T-cell (primary cell): ENCODE data around the gene SPANXB1. TPM values are rescaled to one million over a fixed set of nuclear protein-coding genes. Genes with fewer than 3 reads are reported as not detected.
"Not testable (repeated sequence)": the region's sequence is repeated elsewhere in the genome, so short reads cannot be mapped to it uniquely, and the experiment has no call there.

ENCODE experiments used
- ATAC-seq, 4 experiments: fragments of 200-7000 bp in 3 of 4; fragments of 150-1000 bp in 1 of 4; cut with Tn5 transposase; replicated peaks in 1 of 4; 1 replicate in 3 of 4; 2 replicates in 1 of 4; pipeline ENCODE4 v1.10.0; 2021; ENCODE audit warnings: moderate library complexity in 3 of 4, mild to moderate bottlenecking in 2 of 4, moderate number of reproducible peaks in 1 of 4
- CTCF ChIA-PET, 2 donors: fragments of 300-600 bp; sonication (Branson Sonifier 250); formaldehyde crosslinking; loops; one replicate each; lab custom pipeline; 2022; ENCODE audit warnings: antibody characterized with exemption in 2 of 2; lab: Charles Lee
- POLR2A ChIA-PET, 2 donors: fragments of 300-600 bp; sonication (Branson Sonifier 250); formaldehyde crosslinking; loops; one replicate each; lab custom pipeline; 2022; ENCODE audit warnings: antibody characterized with exemption in 2 of 2; lab: Charles Lee
- DNase-seq, 35 experiments: peaks; one replicate each; pipeline versions ENCODE4 v3.0.0 to v3.0.0-alpha.2; 2013 to 2023
- H3K27ac ChIP-seq: one replicate; pipeline ENCODE4 v1.5.1; 2013; ENCODE audit warnings: low read length
- H3K27me3 ChIP-seq, 2 experiments: replicated peaks in 1 of 2; 1 replicate in 1 of 2; 2 replicates in 1 of 2; pipeline versions ENCODE4 v1.6.1 to v1.7.0; 2013; ENCODE audit warnings: low read length in 1 of 2, mixed read lengths in 1 of 2; ENCODE audit not compliant: control insufficient read depth in 2 of 2, insufficient read depth in 2 of 2; ENCODE audit errors: extremely low read depth in 1 of 2
- H3K36me3 ChIP-seq, 2 donors: 1 replicate in 1 of 2; 2 replicates in 1 of 2; pipeline versions ENCODE4 v1.6.1 to v1.7.0; 2013; ENCODE audit warnings: low read length in 1 of 2; ENCODE audit not compliant: control insufficient read depth in 2 of 2, insufficient read depth in 1 of 2; ENCODE audit errors: extremely low read depth in 1 of 2
- H3K4me1 ChIP-seq, 2 experiments: 1 replicate in 1 of 2; 2 replicates in 1 of 2; pipeline versions ENCODE4 v1.6.1 to v1.7.0; 2013; ENCODE audit warnings: low read length in 2 of 2, mixed read lengths in 1 of 2; ENCODE audit not compliant: insufficient read depth in 2 of 2, control insufficient read depth in 1 of 2; ENCODE audit errors: extremely low read depth in 1 of 2
- H3K4me3 ChIP-seq, 2 donors: 1 replicate in 1 of 2; 2 replicates in 1 of 2; pipeline versions ENCODE4 v1.5.1 to v1.7.0; 2013; ENCODE audit warnings: mild to moderate bottlenecking in 2 of 2, low read length in 1 of 2, moderate library complexity in 1 of 2; ENCODE audit not compliant: control insufficient read depth in 1 of 2; ENCODE audit errors: extremely low read depth in 1 of 2
- H3K9me3 ChIP-seq: 2 replicates; pipeline ENCODE4 v1.7.0; 2013
- H3K27ac Mint-ChIP-seq, 2 donors: one replicate each; pipeline ENCODE4 v1.8.0; 2020 to 2021; ENCODE audit warnings: mild to moderate bottlenecking in 2 of 2, mixed read lengths in 2 of 2
- H3K27me3 Mint-ChIP-seq, 2 donors: one replicate each; pipeline ENCODE4 v1.8.0; 2021 to 2022; ENCODE audit warnings: mixed read lengths in 2 of 2
- H3K36me3 Mint-ChIP-seq: one replicate; pipeline ENCODE4 v1.8.0; 2021; ENCODE audit warnings: mixed read lengths
- H3K4me1 Mint-ChIP-seq, 3 donors: one replicate each; pipeline ENCODE4 v1.8.0; 2020 to 2022; ENCODE audit warnings: mixed read lengths in 3 of 3, mild to moderate bottlenecking in 1 of 3
- H3K4me3 Mint-ChIP-seq, 3 donors: one replicate each; pipeline ENCODE4 v1.8.0; 2020 to 2022; ENCODE audit warnings: mild to moderate bottlenecking in 3 of 3, mixed read lengths in 3 of 3, moderate library complexity in 3 of 3
- H3K9me3 Mint-ChIP-seq, 3 donors: one replicate each; pipeline ENCODE4 v1.8.0; 2020 to 2022; ENCODE audit warnings: mixed read lengths in 3 of 3
- WGBS: methylation state at CpG from one replicate; pipeline ENCODE4 v1.1.5; 2013; ENCODE audit warnings: missing lambda C conversion rate; ENCODE audit not compliant: insufficient coverage; 5-methylcytosine and 5-hydroxymethylcytosine counted together
- total RNA-seq, 35 experiments: library from RNA in 6 of 35; stranded (reverse) in 6 of 35; fragments of 120-200 nt in 1 of 35; gene quantifications; one replicate each; pipeline versions ENCODE4 v1.2.1 to v1.2.4 and lab custom pipeline; 2013 to 2026

SPANXB1 gene
- total RNA-seq, 5 donors from 2014 or later (not counting 1 experiment from before 2014, with no cell fraction given), result not detected

- ATAC-seq, CTCF ChIA-PET, H3K36me3 ChIP-seq, DNase-seq, H3K4me1 ChIP-seq, H3K27ac Mint-ChIP-seq, H3K36me3 Mint-ChIP-seq, H3K4me3 Mint-ChIP-seq, H3K27me3 ChIP-seq, H3K4me1 Mint-ChIP-seq, H3K9me3 Mint-ChIP-seq, H3K4me3 ChIP-seq, H3K9me3 ChIP-seq, H3K27me3 Mint-ChIP-seq, POLR2A ChIA-PET, H3K27ac ChIP-seq: not testable (repeated sequence)
- no CpG with 5 or more reads among the region's 6 CpGs for WGBS
Observed at GRCh38 chrX:141005243-141005642, 2.8 kb downstream of the SPANXB1 start.

- H3K4me1 Mint-ChIP-seq, H3K27ac ChIP-seq, H3K9me3 ChIP-seq, H3K27me3 ChIP-seq, DNase-seq, ATAC-seq, H3K27me3 Mint-ChIP-seq, H3K36me3 Mint-ChIP-seq, H3K4me3 Mint-ChIP-seq, H3K4me3 ChIP-seq, H3K9me3 Mint-ChIP-seq, H3K36me3 ChIP-seq, H3K27ac Mint-ChIP-seq, H3K4me1 ChIP-seq, CTCF ChIA-PET, POLR2A ChIA-PET: not testable (repeated sequence)
- WGBS, result no CpG with 5 or more reads among the region's 14 CpGs
Observed at GRCh38 chrX:141044246-141044645, 41.9 kb downstream of the SPANXB1 start.

- H3K27me3 ChIP-seq, CTCF ChIA-PET, H3K4me3 ChIP-seq, H3K4me3 Mint-ChIP-seq, H3K36me3 ChIP-seq, DNase-seq, H3K27me3 Mint-ChIP-seq, H3K9me3 Mint-ChIP-seq, ATAC-seq, H3K4me1 ChIP-seq, H3K27ac ChIP-seq, H3K9me3 ChIP-seq, H3K36me3 Mint-ChIP-seq, POLR2A ChIA-PET, H3K4me1 Mint-ChIP-seq, H3K27ac Mint-ChIP-seq: not testable (repeated sequence)
- no CpG with 5 or more reads among the region's 3 CpGs for WGBS
Observed at GRCh38 chrX:141049878-141050277, 47.5 kb downstream of the SPANXB1 start.

- H3K9me3 Mint-ChIP-seq, H3K4me3 Mint-ChIP-seq, H3K27ac ChIP-seq, ATAC-seq, CTCF ChIA-PET, H3K4me1 Mint-ChIP-seq, DNase-seq, H3K9me3 ChIP-seq, H3K4me3 ChIP-seq, H3K36me3 ChIP-seq, H3K27me3 Mint-ChIP-seq, H3K4me1 ChIP-seq, H3K27ac Mint-ChIP-seq, H3K36me3 Mint-ChIP-seq, POLR2A ChIA-PET, H3K27me3 ChIP-seq: not testable (repeated sequence)
- WGBS, result no CpG with 5 or more reads among the region's 5 CpGs
Observed at GRCh38 chrX:141052098-141052497, 49.7 kb downstream of the SPANXB1 start.

Other genes starting within 250 kb of the SPANXB1 start
- gene LDOC1, start 174.5 kb downstream of the SPANXB1 start, total RNA-seq, result 10 to 100 TPM in 4 of 5 donors, 1 to 10 TPM in 1; 3.6 to 13.8 (median 11.1) TPM
- not detected for gene SPANXC, start 239.9 kb downstream of the SPANXB1 start, total RNA-seq